ENCODE measurements around the gene IGFALS.

DNA sequence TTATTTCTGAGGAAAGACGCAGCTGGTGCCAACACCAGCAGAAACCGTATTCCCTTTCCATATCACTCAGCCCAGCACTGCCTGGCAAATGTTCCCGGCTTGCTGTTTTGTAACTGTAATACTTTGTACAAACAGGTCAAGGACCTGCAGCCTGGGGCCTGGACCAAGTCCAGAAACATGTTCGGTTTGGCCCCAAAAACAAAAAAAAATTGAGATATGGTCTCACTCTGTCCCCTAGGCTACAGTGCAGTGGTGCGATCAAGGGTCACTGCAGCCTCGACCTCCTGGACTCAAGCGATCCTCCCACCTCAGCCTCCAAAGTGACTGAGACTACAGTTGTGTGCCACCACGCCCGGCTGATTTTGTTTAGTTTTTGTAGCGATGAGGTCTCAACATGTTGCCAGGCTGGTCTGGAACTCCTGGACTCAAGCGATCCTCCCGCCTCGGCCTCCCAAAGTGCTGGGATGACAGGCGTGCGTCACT, 31.9 kb upstream of the IGFALS start:
- TF ChIP-seq, protein P1, sequence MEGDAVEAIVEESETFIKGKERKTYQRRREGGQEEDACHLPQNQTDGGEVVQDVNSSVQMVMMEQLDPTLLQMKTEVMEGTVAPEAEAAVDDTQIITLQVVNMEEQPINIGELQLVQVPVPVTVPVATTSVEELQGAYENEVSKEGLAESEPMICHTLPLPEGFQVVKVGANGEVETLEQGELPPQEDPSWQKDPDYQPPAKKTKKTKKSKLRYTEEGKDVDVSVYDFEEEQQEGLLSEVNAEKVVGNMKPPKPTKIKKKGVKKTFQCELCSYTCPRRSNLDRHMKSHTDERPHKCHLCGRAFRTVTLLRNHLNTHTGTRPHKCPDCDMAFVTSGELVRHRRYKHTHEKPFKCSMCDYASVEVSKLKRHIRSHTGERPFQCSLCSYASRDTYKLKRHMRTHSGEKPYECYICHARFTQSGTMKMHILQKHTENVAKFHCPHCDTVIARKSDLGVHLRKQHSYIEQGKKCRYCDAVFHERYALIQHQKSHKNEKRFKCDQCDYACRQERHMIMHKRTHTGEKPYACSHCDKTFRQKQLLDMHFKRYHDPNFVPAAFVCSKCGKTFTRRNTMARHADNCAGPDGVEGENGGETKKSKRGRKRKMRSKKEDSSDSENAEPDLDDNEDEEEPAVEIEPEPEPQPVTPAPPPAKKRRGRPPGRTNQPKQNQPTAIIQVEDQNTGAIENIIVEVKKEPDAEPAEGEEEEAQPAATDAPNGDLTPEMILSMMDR (conservative IDR thresholded peaks at IDR 0.05), result no peak
- TF ChIP-seq EZH2 (IDR thresholded peaks at IDR 0.05; ENCODE audit: low read depth), result no peak
